A549 treated with Hydrocortisone at 1 μM for 4 hours (cell line): ENCODE results near the gene WFDC2. TPM values are rescaled to one million over a fixed set of nuclear protein-coding genes. Genes with fewer than 3 reads are reported as not detected.

Experiments used
- total RNA-seq: library from RNA; stranded (reverse); fragments of 200-300 nt; extraction: Qiagen RNA extraction; gene quantifications from 5 replicates; pipeline ENCODE4 v1.2.3, GENCODE V29; 2022

WFDC2 gene
- 0.35 TPM in 1 of 5 replicates, not detected in the others for total RNA-seq

GRCh38 chr20:45469336-45470261 is at the start of gene WFDC2:
TSS of gene WFDC2 (plus strand) at chr20:45469753. CDS start at chr20:45469782, 29 bp downstream.

GRCh38 chr20:45515147-45515913 is 45.8 kb downstream of the WFDC2 start, which contains the start of gene SPINT3:
TSS of gene SPINT3 (minus strand) at chr20:45515622. CDS start at chr20:45515608, 14 bp downstream.

Other genes starting within 250 kb of the WFDC2 start
- gene SEMG2, start 248.4 kb upstream of the WFDC2 start, total RNA-seq = not detected in 5 replicates
- 8.8 to 15.1 TPM (median 11.1 TPM) in 5 replicates for gene SLPI, start 215.2 kb upstream of the WFDC2 start, total RNA-seq
- not detected in 5 replicates for gene RBPJL, start 162.9 kb upstream of the WFDC2 start, total RNA-seq
- gene MATN4, start 161.5 kb upstream of the WFDC2 start, total RNA-seq = 0.06 to 0.16 TPM (median 0.08 TPM) in 5 replicates
- 98.7 to 125 TPM (median 105 TPM) in 5 replicates for gene SDC4, start 121.3 kb upstream of the WFDC2 start, total RNA-seq
- gene SYS1, start 106.6 kb upstream of the WFDC2 start, total RNA-seq = 29.7 to 33.4 TPM (median 30.1 TPM) in 5 replicates
- gene TP53TG5, start 91.4 kb upstream of the WFDC2 start, total RNA-seq = not detected in 5 replicates
- gene DBNDD2, start 61.5 kb upstream of the WFDC2 start, total RNA-seq = 22.6 to 30.1 TPM (median 25.2 TPM) in 5 replicates
- gene PIGT, start 53.6 kb upstream of the WFDC2 start, total RNA-seq = 90.4 to 103 TPM (median 99.0 TPM) in 5 replicates
- gene SPINT3, start 45.9 kb downstream of the WFDC2 start, total RNA-seq = not detected in 5 replicates
- gene WFDC6, start 69.7 kb downstream of the WFDC2 start, total RNA-seq = not detected in 5 replicates
- not detected in 5 replicates for gene EPPIN, start 77.6 kb downstream of the WFDC2 start, total RNA-seq
- not detected in 5 replicates for gene WFDC8, start 109.5 kb downstream of the WFDC2 start, total RNA-seq
- not detected in 5 replicates for gene WFDC10A, start 160.0 kb downstream of the WFDC2 start, total RNA-seq
- not detected in 5 replicates for gene WFDC9, start 161.5 kb downstream of the WFDC2 start, total RNA-seq
- not detected in 5 replicates for gene WFDC11, start 200.5 kb downstream of the WFDC2 start, total RNA-seq
- gene WFDC13, start 232.3 kb downstream of the WFDC2 start, total RNA-seq = not detected in 5 replicates
- gene WFDC10B, start 235.3 kb downstream of the WFDC2 start, total RNA-seq = not detected in 5 replicates